ENCODE measurements around the gene GJA5.

DNA sequence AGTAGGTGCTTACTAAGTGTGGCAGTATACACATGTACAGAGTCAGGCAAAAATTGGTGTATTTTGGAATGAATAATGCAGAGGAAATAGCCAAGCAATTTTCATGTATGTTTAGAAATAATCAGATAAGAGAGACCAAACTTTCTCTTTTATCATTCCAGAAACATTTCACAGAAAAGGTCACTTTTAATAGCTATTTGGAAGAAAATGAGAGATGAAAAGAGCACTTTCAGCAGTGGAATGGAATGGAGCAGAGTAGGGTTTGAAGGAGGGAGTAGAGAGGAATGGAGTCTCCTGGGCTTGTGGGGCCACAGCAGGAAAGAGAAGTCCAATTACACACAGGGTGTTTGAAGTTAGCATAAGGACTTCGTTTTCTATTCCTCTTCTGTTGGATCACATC lies 48.8 kb upstream of the GJA5 start:
- TF ChIP-seq, protein P1, sequence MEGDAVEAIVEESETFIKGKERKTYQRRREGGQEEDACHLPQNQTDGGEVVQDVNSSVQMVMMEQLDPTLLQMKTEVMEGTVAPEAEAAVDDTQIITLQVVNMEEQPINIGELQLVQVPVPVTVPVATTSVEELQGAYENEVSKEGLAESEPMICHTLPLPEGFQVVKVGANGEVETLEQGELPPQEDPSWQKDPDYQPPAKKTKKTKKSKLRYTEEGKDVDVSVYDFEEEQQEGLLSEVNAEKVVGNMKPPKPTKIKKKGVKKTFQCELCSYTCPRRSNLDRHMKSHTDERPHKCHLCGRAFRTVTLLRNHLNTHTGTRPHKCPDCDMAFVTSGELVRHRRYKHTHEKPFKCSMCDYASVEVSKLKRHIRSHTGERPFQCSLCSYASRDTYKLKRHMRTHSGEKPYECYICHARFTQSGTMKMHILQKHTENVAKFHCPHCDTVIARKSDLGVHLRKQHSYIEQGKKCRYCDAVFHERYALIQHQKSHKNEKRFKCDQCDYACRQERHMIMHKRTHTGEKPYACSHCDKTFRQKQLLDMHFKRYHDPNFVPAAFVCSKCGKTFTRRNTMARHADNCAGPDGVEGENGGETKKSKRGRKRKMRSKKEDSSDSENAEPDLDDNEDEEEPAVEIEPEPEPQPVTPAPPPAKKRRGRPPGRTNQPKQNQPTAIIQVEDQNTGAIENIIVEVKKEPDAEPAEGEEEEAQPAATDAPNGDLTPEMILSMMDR (IDR thresholded peaks at IDR 0.05), result no peak
- TF ChIP-seq POLR2AphosphoS5 (IDR thresholded peaks at IDR 0.05; ENCODE audit: low read depth, low read length) (no peak), SIN3A (IDR thresholded peaks at IDR 0.05; ENCODE audit: borderline replicate concordance, insufficient read depth, low read depth, low read length) (no peak)
- TF ChIP-seq, protein P2, sequence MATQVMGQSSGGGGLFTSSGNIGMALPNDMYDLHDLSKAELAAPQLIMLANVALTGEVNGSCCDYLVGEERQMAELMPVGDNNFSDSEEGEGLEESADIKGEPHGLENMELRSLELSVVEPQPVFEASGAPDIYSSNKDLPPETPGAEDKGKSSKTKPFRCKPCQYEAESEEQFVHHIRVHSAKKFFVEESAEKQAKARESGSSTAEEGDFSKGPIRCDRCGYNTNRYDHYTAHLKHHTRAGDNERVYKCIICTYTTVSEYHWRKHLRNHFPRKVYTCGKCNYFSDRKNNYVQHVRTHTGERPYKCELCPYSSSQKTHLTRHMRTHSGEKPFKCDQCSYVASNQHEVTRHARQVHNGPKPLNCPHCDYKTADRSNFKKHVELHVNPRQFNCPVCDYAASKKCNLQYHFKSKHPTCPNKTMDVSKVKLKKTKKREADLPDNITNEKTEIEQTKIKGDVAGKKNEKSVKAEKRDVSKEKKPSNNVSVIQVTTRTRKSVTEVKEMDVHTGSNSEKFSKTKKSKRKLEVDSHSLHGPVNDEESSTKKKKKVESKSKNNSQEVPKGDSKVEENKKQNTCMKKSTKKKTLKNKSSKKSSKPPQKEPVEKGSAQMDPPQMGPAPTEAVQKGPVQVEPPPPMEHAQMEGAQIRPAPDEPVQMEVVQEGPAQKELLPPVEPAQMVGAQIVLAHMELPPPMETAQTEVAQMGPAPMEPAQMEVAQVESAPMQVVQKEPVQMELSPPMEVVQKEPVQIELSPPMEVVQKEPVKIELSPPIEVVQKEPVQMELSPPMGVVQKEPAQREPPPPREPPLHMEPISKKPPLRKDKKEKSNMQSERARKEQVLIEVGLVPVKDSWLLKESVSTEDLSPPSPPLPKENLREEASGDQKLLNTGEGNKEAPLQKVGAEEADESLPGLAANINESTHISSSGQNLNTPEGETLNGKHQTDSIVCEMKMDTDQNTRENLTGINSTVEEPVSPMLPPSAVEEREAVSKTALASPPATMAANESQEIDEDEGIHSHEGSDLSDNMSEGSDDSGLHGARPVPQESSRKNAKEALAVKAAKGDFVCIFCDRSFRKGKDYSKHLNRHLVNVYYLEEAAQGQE (IDR thresholded peaks at IDR 0.05; ENCODE audit: insufficient read depth in 1 of 2, low read depth in 2 of 2, low read length in 1 of 2), result no peak

Measured in Panc1 (cell line).